Hematopoietic multipotent progenitor cell (in vitro differentiated cells): ENCODE measurements around the gene LYPLA2. TPM values are rescaled to one million over a fixed set of nuclear protein-coding genes. Genes with fewer than 3 reads are reported as not detected.

Experiments used
- DNase-seq, 3 donors: peaks; one replicate each; pipeline ENCODE4 v3.0.0-alpha.2; 2011 to 2015; ENCODE audit warnings: low read depth in 2 of 3, low spot score in 2 of 3
- total RNA-seq: library from RNA; depleted of rRNA; stranded (reverse); fragments of >200 nt; gene quantifications from one replicate; pipeline ENCODE4 v1.2.3, GENCODE V29; 2012

Gene LYPLA2
- 75.9 TPM for total RNA-seq

DNA sequence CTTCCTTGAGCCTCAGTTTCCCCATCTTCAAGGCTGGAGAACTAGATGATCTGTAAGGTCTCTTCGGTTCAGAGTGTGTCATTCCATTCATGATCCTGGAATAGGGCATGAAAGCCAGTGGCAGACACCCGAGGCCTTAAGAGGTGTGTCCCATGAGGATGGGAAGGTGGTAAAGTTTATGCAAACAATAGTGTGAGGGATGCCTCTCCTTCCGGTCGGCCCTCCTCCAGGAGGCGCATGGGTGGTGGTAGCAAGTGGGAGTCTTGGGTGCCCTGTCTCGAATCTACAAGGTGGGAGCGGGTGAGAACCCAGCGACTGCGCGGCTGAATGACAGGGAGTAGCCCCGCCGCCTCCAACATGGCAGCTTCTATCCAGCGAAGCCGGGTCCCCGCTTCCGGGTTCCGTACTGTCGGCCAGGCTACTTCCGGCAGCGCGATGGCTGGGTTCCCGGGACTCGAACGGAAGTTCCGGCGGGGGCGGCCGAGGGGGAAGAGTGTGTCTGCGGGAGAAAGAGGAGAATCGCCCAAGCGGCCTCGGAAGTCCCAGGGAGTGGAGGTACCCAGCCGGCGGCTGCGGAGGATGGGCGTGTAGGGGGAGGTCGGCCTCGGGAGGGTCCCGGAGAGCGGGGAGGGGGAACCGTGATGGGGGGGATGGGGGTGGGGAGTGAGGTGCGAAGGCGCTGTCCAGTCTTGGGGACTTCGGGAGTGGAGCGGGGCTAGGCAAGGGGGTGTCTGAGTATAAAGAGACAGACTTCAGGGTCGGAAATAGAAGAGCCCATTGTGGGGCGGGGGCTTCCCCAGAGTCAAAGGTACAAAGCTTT lies at the start of gene LYPLA2:
TSS of gene LYPLA2 (plus strand) at position 450 of the 820 bp plus-strand sequence. CDS start 1,538 bp downstream, outside the sequence.
- peak; percentile 65 to 87 (median 80) for DNase-seq

DNA sequence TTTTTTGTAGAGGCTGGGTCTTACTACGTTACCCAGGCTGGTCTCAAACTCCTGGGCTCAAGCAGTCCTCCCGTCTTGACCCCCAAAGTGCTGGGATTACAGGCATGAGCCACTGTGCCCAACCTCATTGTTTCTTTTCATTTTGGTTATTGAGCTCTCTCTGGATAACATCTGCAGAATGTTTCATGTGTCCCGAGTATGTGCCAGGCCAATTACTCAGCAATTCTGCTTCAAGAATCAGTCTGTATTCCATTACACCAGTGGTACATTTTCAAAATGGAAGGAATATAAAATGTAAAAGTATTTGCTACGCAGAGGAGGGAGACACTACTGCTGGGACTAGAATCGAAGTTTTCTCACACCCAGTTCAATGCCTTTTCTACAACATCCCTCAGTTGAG lies 49.3 kb upstream of the LYPLA2 start:
- DNase-seq, result no peak

DNA sequence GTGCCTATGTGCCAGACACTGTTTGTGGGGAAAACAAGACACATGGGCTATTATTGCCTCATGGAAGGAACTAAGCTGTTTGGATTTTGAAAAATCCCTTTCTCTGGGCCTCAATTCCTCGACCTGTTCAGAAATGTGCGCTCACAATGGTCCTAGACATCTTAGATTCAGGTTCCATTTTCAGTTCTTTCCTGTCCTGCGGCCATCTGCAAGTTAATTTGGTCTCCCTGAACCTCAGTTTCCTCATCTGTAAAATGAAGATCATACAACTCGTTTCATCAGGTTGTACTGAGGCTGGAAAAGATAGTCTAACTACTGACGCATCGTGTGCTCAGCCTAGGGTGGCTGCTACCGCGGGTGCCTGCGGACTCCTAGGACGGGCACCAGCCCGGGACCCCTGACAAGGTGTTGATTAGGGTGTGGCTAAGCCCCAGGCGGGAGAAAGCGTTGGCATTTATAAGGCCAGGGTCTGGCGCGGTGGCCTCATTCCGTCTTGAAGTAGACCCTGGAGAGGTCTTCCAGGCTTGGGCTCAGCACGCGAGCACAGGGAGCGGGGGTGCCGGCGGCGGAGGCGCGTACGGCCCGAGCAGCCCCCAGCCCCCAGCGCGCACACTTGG lies 48.2 kb upstream of the LYPLA2 start:
- peak in 1 of 3 donors; percentile 36 for DNase-seq

DNA sequence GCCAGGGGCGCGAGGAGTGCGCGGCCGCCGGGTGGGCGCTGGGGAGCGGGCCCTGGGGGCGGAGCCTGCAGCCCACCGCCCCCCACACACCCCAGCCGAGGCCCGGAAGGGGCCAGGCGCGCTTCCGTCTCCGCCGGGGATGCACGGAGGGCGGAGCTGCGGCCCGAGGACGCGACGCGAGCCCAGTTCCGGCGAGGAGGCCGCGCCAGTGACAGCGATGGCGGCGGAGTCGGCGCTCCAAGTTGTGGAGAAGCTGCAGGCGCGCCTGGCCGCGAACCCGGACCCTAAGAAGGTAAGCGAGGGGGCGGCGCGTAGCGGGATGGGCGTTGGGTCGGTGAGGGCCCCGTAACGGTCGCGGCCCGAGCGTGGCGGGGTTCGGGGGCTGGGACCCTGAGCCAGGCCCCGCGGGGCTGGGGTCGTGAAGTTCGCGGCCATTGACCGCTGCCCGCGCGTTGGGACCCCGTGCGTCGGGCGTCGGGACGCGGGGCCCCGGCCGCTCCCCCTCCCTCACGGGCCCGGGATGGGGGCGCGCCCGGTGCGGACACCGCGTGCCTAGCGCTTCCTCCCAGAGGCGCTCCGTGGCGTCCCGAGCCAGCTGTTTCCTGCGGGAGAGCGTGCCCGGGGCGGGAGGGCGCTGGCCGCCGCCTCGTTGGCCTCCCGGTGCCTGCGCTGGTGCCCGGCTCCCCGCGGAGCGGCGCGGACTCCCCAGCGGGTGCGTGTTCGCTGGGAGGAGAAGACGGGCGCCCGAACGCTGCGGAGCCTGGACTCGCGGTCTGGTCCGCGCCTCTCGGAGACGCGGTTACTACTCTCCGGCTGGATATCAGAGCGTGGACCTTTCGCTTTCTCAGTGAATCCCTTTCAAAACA lies 47.4 kb upstream of the LYPLA2 start, which contains the start of gene ELOA:
TSS of gene ELOA (plus strand) at position 185 of the 866 bp plus-strand sequence. CDS start at position 218, 33 bp downstream.
- peak; percentile 58 to 82 (median 82) for DNase-seq

DNA sequence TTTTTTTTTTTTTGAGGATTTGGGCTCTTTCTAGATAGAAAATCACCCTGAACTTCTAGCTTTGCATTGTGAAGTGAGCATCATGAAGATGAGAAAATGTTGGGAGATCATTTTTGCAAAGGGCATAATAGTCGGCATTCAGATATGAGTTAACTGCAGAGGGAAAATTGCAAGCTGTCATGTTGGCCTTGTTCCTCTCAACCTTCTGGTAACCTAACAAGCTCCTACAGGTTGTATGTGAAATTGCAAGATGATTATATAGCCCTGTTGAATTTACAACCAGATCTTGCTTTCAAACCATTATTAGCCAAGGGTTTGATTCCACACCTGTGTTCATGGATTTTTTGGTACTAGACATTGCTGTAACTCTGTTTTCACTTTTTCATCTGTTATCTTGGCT lies 45.4 kb upstream of the LYPLA2 start:
- DNase-seq, result peak in 2 of 3 donors; percentile 24 to 48

DNA sequence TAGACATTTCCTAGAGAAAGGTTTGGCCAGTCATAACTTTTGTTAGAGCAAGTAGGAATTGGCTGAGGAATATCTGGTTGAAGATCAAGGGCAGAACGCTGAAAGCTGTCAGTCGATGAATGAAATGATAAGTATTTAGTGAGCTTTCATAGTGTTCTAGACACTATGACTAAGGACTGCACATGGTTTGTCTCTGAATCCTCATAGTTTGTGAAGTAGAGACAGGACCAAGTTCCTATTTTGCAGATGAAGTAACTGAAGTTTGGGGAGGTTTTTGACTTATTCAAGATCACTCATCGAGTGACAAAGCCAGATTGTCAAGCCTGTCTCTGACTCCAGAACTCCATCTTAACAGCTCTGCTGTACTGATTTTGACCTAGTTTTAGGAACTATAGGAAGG lies 42.9 kb upstream of the LYPLA2 start:
- no peak for DNase-seq

DNA sequence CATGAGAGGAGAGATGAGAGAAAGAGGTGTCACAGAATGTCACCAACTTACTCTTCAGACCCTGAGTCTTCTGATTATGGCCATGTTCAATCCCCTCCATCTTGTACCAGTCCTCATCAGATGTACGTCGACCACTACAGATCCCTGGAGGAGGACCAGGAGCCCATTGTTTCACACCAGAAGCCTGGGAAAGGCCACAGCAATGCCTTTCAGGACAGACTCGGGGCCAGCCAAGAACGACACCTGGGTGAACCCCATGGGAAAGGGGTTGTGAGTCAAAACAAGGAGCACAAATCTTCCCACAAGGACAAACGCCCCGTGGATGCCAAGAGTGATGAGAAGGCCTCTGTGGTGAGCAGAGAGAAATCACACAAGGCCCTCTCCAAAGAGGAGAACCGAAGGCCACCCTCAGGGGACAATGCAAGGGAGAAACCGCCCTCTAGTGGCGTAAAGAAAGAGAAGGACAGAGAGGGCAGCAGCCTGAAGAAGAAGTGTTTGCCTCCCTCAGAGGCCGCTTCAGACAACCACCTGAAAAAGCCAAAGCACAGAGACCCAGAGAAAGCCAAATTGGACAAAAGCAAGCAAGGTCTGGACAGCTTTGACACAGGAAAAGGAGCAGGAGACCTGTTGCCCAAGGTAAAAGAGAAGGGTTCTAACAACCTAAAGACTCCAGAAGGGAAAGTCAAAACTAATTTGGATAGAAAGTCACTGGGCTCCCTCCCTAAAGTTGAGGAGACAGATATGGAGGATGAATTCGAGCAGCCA lies 39.7 kb upstream of the LYPLA2 start:
- peak in 2 of 3 donors; percentile 51 to 73 for DNase-seq

DNA sequence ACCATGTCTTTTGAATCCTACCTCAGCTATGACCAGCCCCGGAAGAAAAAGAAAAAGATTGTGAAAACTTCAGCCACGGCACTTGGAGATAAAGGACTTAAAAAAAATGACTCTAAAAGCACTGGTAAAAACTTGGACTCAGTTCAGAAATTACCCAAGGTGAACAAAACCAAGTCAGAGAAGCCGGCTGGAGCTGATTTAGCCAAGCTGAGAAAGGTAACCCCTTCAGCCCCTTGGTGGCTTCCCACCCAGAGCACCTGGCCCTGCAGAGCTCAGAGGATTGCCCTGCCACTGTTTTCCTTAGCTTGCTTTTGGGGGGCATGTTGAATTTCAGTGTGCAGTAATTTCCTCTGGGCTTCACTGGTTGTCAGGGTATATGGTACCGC lies 39.1 kb upstream of the LYPLA2 start:
- DNase-seq, result no peak

DNA sequence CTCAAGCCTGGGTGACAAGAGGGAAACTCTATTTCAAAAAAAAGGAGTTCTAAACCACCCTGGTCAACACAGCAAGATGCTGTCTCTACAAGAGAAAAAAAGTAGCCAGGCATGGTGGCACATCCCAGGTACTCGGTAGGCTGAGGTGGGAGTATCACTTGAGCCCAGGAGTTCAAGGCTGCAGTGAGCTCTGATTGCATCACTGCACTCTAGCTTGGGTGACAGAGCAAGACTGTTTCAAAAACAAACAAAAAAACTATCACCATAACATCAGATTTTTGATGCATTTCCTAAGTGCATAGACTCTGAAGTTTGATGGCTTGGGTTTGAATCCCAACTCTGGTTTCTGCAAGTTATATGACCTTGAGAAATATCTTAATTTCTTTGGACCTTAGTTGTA lies 38.0 kb upstream of the LYPLA2 start:
- DNase-seq, result no peak

DNA sequence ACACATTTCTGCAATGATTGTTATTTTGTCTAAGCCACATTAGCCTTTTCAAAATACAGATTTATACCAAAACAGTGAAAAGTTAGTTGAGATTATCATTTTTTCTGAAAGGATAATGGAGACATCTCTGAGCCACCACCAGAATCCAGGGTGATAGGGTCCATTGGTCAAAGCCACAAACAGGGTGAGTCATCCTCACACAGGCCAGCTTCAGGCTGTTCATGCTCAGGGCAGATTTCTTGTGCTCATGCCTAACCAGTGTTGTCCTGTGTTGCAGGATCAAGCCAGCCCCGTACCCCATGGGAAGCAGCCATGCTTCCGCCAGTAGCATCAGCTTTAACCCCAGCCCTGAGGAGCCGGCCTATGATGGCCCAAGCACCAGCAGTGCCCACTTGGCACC lies 34.3 kb upstream of the LYPLA2 start:
- DNase-seq, result no peak

DNA sequence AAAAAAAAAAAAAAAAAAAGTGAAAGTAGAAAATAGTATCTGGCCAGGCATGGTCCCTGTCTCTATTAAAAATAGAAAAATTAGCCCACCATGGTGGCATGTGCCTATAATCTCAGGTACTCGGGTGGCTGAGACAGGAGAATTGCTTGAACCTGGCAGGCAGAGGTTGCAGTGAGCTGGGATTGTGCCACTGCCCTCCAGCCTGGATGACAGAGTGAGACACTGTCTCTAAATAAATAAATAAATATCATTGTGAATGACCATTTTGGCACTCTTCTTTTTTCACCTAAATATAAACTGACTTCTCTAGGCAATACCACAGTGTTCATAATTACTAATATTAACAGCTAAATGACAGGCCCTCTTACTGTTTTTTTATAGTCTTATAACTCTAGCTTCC lies 33.1 kb upstream of the LYPLA2 start:
- DNase-seq, result no peak

DNA sequence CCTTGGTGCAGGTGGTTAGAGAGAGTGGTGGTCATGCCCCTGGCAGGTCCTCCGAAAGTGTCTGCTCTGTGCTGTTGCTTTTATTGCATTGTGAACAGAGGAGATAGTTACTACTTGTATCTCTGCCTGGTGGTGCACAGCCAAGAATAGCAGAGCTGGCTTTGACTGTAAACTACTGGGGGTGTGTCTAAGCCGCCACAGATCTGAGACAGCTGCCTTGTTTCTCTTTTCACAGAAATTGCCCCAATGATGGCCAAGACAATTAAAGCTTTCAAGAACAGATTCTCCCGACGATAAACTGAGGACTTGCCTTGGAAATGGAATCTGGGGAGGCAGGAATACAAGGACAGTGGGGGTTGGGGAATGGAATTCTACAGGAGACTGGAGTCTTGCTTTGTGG lies 31.7 kb upstream of the LYPLA2 start:
- DNase-seq, result no peak

DNA sequence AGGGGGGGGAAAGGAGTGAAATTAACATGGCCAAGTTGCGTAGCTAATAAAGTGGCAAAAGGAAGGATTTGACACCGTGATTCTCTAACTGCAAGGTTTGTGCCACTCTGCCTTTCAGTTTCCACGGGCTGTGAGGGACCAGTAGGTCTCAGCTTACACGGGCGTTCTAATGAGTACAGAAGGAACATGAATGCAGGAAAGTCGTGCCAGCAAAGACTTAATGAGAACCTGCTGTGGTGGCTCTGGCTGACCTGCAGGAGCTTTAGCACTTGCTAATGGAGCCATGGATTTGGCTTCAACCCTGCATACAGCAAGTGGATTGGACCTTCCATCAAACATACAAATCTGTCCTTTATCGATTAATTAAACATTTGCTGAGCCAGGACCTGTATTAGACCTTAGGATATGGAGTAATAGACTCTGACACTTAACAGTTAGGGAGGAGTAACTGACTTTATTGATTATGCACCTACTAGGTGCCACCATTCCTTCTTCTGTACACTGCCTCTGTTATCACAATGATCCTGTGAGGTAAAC lies 27.8 kb upstream of the LYPLA2 start:
- no peak for DNase-seq

DNA sequence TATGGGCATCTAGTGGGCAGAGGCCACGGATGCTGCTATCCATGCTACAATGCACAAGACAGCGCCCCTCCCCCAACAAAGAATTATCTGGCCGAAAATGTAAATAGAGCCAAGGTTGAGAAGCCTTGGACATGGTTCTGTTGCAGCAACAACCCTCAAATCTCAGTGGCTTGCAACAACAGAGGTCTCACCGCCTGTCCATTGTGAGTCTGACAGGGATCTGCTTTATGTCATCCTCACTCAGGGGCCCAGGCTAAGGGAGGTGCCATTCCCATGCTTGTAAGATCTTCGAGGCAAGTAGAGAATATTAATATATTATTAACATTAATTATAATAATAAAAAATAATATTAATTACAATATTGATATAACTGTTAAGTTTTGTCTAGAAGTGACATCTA lies 22.2 kb upstream of the LYPLA2 start:
- no peak for DNase-seq

DNA sequence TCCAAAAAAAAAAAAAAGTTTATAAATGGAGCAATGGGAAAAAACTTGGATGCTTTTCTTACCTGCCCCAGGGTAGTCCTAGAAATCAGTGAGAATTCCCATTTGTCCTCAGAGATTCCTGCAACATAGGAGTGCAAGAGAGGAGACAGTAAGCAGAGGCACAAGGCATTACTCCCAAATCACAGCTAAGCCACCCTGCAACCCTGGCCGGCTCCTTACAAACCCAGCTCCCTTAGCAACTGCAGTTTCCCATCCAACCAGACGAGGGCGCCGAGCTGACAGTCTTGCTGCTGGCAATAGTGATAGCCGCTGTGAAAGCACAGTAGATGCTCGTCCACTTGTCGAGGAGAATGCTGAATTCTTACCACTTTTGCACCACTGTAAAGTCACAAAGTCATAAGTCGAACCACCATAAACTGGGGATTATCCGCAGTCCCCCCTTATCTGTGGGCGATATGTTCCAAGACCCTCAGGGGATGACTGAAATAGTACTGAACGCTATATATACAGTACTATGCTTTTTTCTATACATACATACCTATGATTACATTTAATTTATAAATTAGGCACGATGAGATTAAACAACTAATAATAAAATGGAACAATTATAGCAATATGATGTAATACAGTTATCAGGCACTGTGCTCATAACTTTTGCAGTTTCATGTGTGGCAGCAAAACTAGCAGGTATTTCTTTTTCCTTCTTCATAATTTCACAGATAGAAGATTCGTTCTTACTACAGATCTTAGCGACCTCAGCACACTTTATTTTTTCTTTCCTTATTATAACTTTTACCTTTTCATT lies 18.7 kb upstream of the LYPLA2 start:
- DNase-seq, result peak; percentile 55 to 88 (median 74)

DNA sequence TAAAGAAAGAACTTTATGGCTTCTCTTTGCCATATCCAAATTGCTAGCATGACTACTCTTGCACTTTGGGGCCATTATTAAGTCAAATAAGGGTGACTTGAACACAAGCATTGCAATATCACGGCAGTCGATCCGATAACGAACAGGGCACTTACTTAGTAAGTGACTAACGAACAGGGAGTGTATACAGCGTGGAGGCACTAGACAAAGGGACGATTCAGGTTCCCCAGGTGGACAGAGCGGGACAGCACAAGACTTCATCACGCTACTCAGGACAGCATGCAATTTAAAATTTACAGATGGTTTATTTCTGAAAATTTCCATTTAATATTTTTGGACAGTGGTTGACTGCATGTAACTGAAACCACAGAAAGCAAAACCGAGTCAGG lies 18.1 kb upstream of the LYPLA2 start:
- DNase-seq, result no peak

DNA sequence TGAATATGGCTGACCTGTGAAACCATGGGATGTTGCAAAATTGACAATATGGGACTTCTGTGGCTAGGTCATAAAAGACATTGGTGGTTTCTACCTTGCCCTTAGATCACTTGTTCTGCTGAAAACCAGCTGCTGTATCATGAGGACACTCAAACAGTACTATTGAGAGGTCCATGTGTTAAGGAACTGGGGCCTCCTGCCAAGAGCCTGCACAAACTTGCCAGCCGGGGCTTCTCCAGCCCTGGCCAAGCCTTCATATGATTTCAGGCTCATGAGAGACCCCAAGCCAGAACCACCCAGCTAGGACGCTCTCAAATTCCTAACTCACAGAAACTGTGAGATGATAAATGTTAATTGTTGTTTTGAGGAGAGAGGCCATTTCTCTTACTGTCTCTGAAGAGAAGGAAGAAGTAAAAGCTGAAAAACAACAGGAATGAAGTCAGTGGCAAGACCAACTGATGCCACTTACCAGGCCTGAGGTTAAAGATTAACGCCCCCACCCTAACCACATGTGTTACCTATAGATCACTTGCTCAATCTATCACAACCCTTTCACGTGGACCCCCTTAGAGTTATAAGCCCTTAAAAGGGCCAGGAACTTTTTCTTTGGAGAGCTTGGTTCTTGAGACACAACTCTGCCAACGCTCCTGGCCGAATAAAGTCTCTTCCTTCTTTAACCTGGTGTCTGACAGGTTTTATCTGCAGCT lies 16.6 kb upstream of the LYPLA2 start:
- DNase-seq, result no peak

DNA sequence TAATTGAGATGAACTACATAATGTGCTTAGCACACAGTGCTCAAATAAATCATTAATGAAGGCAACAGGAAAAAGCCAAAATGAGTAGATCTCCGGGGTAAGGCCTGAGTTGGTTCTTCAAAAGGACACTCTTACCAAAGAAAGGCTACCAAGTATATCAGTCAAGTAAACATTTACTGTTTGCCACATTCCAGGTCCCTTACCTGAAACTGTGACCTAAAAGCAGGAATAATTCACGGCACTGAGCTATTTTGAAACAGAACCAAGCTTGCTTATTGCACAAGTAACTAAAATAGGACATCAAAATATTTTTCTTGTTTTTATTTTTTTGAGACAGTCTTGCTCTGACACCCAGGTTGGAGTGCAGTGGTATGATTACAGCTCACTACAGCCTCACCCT lies 14.7 kb upstream of the LYPLA2 start:
- no peak for DNase-seq
